BE2C (cell line): ENCODE data around the gene HCN1.
"Not testable (repeated sequence)": the region's sequence is repeated elsewhere in the genome, so short reads cannot be mapped to it uniquely, and the experiment has no call there.

ENCODE experiments used
- DNase-seq: peaks from one replicate; pipeline ENCODE4 v3.0.0-alpha.2; 2020
- H3K27me3 ChIP-seq: fragments of 250-450 bp; sonication (Bioruptor Pico); 2 replicates; pipeline ENCODE4 v1.5.1; 2020; ENCODE audit warnings: mild to moderate bottlenecking
- H3K36me3 ChIP-seq: fragments of 250-450 bp; sonication (Bioruptor Pico); 2 replicates; pipeline ENCODE4 v1.5.1; 2020; ENCODE audit warnings: mild to moderate bottlenecking
- H3K4me1 ChIP-seq: fragments of 250-450 bp; sonication (Bioruptor Pico); 2 replicates; pipeline ENCODE4 v1.5.1; 2020
- H3K4me3 ChIP-seq: 2 replicates; pipeline ENCODE4 v1.5.1; 2011; ENCODE audit warnings: low read depth, low read length
- H3K9me3 ChIP-seq: fragments of 250-450 bp; sonication (Bioruptor Pico); 2 replicates; pipeline ENCODE4 v1.5.1; 2020
- TF ChIP-seq, protein P1 (sequence below): IDR thresholded peaks from 2 replicates; pipeline ENCODE4 v1.5.1; 2012; ENCODE audit warnings: mild to moderate bottlenecking, low read depth, low read length

The HCN1 gene

DNA sequence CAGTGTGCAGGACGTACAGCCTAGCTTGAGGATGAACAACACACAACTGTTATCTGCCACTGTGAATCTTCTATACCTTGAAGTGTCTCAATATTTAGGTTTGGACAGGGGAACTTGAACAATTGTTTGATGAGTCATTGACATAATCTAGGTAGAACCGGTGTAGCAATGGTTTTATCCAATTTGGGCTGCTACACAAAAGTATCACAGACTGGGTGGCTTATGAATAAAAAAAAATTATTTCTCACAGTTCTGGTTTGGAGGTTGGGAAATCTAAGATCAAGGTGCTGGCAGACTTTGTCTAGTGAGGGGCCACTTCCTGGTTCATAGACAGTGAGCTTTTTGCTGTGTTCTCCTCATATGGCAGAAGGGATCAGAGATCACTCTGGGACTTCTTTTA, 359.7 kb downstream of the HCN1 start:
- Histone ChIP-seq H3K4me1 (peaks cover 9% of the 10 kb centered on the region), H3K9me3 (no peaks in the 10 kb centered on the region; the same call in 1 of the 2 replicates), H3K4me3 (no peak overlapping the region), H3K36me3 (no peaks in the 10 kb centered on the region), H3K27me3 (no peaks in the 10 kb centered on the region)
- DNase-seq = no peak
- TF ChIP-seq, protein P1, sequence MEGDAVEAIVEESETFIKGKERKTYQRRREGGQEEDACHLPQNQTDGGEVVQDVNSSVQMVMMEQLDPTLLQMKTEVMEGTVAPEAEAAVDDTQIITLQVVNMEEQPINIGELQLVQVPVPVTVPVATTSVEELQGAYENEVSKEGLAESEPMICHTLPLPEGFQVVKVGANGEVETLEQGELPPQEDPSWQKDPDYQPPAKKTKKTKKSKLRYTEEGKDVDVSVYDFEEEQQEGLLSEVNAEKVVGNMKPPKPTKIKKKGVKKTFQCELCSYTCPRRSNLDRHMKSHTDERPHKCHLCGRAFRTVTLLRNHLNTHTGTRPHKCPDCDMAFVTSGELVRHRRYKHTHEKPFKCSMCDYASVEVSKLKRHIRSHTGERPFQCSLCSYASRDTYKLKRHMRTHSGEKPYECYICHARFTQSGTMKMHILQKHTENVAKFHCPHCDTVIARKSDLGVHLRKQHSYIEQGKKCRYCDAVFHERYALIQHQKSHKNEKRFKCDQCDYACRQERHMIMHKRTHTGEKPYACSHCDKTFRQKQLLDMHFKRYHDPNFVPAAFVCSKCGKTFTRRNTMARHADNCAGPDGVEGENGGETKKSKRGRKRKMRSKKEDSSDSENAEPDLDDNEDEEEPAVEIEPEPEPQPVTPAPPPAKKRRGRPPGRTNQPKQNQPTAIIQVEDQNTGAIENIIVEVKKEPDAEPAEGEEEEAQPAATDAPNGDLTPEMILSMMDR = no peak

DNA sequence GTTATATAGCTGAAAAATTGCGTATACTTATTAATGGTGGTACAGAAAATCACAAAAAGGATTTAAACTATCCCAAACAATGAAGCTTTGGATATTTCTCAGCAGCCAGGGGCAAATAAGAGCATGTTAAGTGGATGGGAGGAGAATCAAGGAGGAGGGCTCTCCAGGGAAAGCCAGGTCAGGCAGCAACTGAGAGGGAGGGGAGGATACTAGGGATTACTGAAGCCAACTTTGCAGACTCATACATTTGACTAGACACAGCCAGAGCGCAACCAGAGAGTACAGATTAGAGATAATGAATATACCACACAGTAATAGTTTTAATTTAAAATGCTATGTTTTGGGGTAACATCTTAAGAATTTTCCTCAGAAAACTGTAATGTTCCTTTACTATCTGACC, 360.2 kb downstream of the HCN1 start:
- no peak for DNase-seq
- peaks cover 9% of the 10 kb centered on the region for H3K4me1 ChIP-seq
- H3K9me3 ChIP-seq = no peaks in the 10 kb centered on the region; the same call in 1 of the 2 replicates
- H3K4me3 ChIP-seq = no peak overlapping the region
- TF ChIP-seq, protein P1 = no peak
- no peaks in the 10 kb centered on the region for H3K36me3 ChIP-seq
- H3K27me3 ChIP-seq = no peaks in the 10 kb centered on the region

DNA sequence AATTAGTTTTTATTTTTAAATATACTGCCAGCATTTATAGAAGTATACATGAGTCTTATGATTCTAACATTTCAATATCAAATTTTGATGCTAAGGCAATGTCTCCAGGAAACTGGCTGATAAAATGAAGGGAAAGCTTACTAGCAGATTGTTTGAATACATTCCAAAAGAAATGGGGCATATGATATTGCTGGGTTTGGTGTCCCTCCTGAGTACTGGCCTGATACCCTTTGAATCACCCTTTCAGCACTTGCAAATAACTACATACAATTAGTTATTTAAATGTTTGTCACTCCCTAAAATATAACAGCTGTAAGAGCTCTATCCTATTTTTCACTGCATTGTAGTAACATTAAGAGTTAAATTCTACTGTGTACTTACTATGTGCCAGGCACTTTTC, 360.8 kb downstream of the HCN1 start:
- DNase-seq = no peak
- H3K4me1 ChIP-seq = peaks cover 9% of the 10 kb centered on the region
- no peaks in the 10 kb centered on the region for H3K27me3 ChIP-seq
- TF ChIP-seq, protein P1 = no peak
- no peaks in the 10 kb centered on the region for H3K9me3 ChIP-seq
- no peaks in the 10 kb centered on the region for H3K36me3 ChIP-seq
- no peak overlapping the region for H3K4me3 ChIP-seq

DNA sequence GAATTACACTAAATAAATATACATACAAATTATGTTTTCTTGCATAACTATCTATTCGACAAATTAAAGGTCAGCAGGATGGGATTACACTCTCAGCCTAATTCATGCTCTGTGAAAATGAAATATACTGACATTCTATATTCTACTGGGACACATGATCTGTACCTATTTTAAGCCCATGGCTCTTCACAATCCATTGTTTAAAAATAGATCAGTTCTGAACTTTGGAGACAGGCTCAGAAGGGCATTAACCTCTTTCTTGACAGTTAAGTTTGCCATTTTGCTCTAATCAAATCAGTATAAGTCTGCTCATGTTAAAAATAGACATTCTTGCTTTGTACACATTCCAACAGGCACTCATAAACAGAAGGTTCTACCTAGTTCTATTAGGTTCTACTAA, 361.2 kb downstream of the HCN1 start:
- Histone ChIP-seq H3K36me3 (no peaks in the 10 kb centered on the region), H3K9me3 (no peaks in the 10 kb centered on the region), H3K27me3 (no peaks in the 10 kb centered on the region), H3K4me1 (peaks cover 9% of the 10 kb centered on the region), H3K4me3 (no peak overlapping the region)
- TF ChIP-seq, protein P1 = no peak
- no peak for DNase-seq

DNA sequence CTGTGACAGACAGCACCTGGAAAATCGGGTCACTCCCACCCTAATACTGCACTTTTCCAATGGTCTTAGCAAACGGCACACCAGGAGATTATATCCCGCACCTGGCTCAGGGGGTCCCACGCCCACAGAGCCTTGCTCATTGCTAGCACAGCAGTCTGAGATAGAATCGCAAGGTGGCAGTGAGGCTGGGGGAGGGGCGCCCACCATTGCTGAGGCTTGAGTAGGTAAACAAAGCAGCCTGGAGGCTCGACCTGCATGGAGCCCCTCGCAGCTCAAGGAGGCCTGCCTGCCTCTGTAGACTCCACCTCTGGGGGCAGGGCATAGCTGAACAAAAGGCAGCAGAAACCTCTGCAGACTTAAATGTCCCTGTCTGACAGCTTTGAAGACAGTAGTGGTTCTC, 383.6 kb downstream of the HCN1 start:
- H3K4me1 ChIP-seq, H3K4me3 ChIP-seq, H3K36me3 ChIP-seq, DNase-seq, H3K27me3 ChIP-seq, H3K9me3 ChIP-seq: not testable (repeated sequence)

DNA sequence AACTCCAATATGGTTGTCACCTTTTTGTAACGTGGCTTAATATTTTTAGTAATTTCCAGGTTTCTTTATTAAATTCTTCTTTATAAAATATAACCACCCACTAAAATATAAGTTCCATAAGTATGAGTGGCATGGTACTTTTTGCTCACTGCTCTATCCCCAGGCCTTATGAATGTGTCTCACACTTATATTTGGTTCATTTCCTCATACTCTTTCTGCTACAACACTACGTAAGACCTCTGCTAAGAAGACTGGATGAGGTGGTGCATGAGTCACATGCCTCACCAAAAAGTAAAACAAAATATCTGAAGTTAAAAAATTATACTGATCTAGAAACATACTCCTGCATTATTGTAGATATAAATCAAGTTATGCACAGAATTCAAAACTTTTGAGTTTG, 400.9 kb downstream of the HCN1 start:
- Histone ChIP-seq H3K4me1 (no peaks in the 10 kb centered on the region), H3K9me3 (no peaks in the 10 kb centered on the region), H3K27me3 (no peaks in the 10 kb centered on the region), H3K36me3 (no peaks in the 10 kb centered on the region), H3K4me3 (no peak overlapping the region)
- TF ChIP-seq, protein P1 = no peak
- DNase-seq = no peak

DNA sequence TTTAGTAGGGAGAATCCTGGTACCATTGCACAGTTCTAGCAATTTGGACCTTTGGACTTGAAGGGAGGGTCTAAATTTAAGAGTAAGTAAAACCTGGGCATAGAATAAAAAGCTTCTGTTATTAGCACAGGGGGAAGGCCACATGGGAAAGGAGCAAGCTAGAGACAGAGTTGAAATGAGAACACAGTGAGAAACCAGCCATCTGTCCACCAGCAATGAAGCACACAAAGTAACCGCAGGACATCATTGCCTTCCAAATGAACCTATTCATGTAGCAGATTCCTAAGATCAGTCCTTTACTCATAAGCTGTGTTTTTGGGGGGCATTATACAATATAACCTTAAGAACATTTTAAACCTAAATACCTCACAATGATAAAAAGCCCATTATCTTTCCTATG, 407.4 kb downstream of the HCN1 start:
- no peaks in the 10 kb centered on the region for H3K4me1 ChIP-seq
- H3K4me3 ChIP-seq = no peak overlapping the region
- TF ChIP-seq, protein P1 = no peak
- no peaks in the 10 kb centered on the region for H3K27me3 ChIP-seq
- no peak for DNase-seq
- no peaks in the 10 kb centered on the region for H3K9me3 ChIP-seq
- H3K36me3 ChIP-seq = no peaks in the 10 kb centered on the region
